ENCODE data around the gene BEST4.

- TF ChIP-seq CTCF (IDR thresholded peaks at IDR 0.05 in 8 of 11, conservative IDR thresholded peaks at IDR 0.05 in 3 of 11) = no peak
- no peak for TF ChIP-seq POLR2A (IDR thresholded peaks at IDR 0.05)
These were observed 9.0 kb downstream of the BEST4 start for GRCh38 chr1:44778705-44779576.

All from spleen (tissue), 7 donors.